MM.1S (cell line): Measurements from ENCODE around the gene TAF4B.

Experiments used
- EZH2 ChIP-seq: fragments of 300-600 bp; sonication (generic); optimal IDR thresholded peaks from 2 replicates; pipeline ENCODE3; 2017; ENCODE audit warnings: low read depth, mild to moderate bottlenecking, antibody characterized with exemption, low read length, mixed read lengths
- TF ChIP-seq, protein P1 (sequence below): fragments of 300-600 bp; sonication (generic); IDR thresholded peaks from 2 replicates; pipeline ENCODE4 v1.5.1; 2016; ENCODE audit warnings: antibody characterized with exemption, low read length, mixed read lengths

GRCh38 chr18:26227051-26227670 lies 916 bp downstream of the TAF4B start:
- TF ChIP-seq, protein P1, sequence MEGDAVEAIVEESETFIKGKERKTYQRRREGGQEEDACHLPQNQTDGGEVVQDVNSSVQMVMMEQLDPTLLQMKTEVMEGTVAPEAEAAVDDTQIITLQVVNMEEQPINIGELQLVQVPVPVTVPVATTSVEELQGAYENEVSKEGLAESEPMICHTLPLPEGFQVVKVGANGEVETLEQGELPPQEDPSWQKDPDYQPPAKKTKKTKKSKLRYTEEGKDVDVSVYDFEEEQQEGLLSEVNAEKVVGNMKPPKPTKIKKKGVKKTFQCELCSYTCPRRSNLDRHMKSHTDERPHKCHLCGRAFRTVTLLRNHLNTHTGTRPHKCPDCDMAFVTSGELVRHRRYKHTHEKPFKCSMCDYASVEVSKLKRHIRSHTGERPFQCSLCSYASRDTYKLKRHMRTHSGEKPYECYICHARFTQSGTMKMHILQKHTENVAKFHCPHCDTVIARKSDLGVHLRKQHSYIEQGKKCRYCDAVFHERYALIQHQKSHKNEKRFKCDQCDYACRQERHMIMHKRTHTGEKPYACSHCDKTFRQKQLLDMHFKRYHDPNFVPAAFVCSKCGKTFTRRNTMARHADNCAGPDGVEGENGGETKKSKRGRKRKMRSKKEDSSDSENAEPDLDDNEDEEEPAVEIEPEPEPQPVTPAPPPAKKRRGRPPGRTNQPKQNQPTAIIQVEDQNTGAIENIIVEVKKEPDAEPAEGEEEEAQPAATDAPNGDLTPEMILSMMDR: no peak
- TF ChIP-seq EZH2: no peak
